KMS-11 (cell line): Measurements from ENCODE around the gene LRRC75A.

Experiments used
- H2AFZ ChIP-seq: fragments of 200-600 bp; sonication (generic); 2 replicates; pipeline ENCODE4 v1.6.1; 2016; ENCODE audit warnings: antibody characterized with exemption, mixed run types, low read depth
- H3K27ac ChIP-seq: fragments of 200-600 bp; sonication (generic); 2 replicates; pipeline ENCODE4 v1.6.1; 2016; ENCODE audit warnings: mild to moderate bottlenecking, mixed run types
- H3K27me3 ChIP-seq: fragments of 200-600 bp; sonication (generic); 2 replicates; pipeline ENCODE4 v1.6.1; 2017; ENCODE audit warnings: mild to moderate bottlenecking, low read depth, mixed run types, moderate library complexity; ENCODE audit not compliant: insufficient read depth
- H3K36me3 ChIP-seq: fragments of 200-600 bp; sonication (generic); 2 replicates; pipeline ENCODE4 v1.6.1; 2017; ENCODE audit warnings: mild to moderate bottlenecking, mixed run types; ENCODE audit not compliant: insufficient read depth
- H3K4me1 ChIP-seq: fragments of 200-600 bp; sonication (generic); 2 replicates; pipeline ENCODE4 v1.6.1; 2016; ENCODE audit warnings: mild to moderate bottlenecking, low read depth, mixed run types; ENCODE audit not compliant: poor library complexity, severe bottlenecking
- H3K4me2 ChIP-seq: fragments of 200-600 bp; sonication (generic); 2 replicates; pipeline ENCODE4 v1.7.0; 2016; ENCODE audit warnings: mild to moderate bottlenecking, mixed run types
- H3K4me3 ChIP-seq: fragments of 200-600 bp; sonication (generic); IDR thresholded peaks from 2 replicates; pipeline ENCODE4 v1.6.1; 2017; ENCODE audit warnings: low read depth, low read length, mixed read lengths; ENCODE audit not compliant: insufficient read depth
- H3K79me2 ChIP-seq: fragments of 200-600 bp; sonication (generic); 2 replicates; pipeline ENCODE4 v1.6.1; 2016; ENCODE audit warnings: low read depth, mixed run types; ENCODE audit not compliant: insufficient read depth
- H3K9ac ChIP-seq: fragments of 200-600 bp; sonication (generic); 2 replicates; pipeline ENCODE4 v1.6.1; 2016; ENCODE audit warnings: mild to moderate bottlenecking, mixed run types
- H4K20me1 ChIP-seq: fragments of 200-600 bp; sonication (generic); 2 replicates; pipeline ENCODE4 v1.6.1; 2016; ENCODE audit warnings: mild to moderate bottlenecking, mixed run types; ENCODE audit not compliant: insufficient read depth
- CTCF ChIP-seq: fragments of 200-600 bp; sonication (generic); conservative IDR thresholded peaks from 2 replicates; pipeline ENCODE4 v1.6.1; 2017; ENCODE audit warnings: low read depth, mild to moderate bottlenecking, antibody characterized with exemption, low read length, moderate library complexity, mixed read lengths

Gene LRRC75A

GRCh38 chr17:16450028-16450427 is 42.0 kb downstream of the LRRC75A start:
- TF ChIP-seq CTCF, result no peak
- no peaks in the 10 kb centered on the region for H3K36me3 ChIP-seq
- no peak overlapping the region for H3K27ac ChIP-seq
- H3K79me2 ChIP-seq, result no peaks in the 10 kb centered on the region
- H2AFZ ChIP-seq, result no peak overlapping the region
- no peak overlapping the region for H3K9ac ChIP-seq
- H3K4me3 ChIP-seq, result no peak overlapping the region
- no peaks in the 10 kb centered on the region for H3K4me1 ChIP-seq
- H3K27me3 ChIP-seq, result no peaks in the 10 kb centered on the region
- no peaks in the 10 kb centered on the region for H4K20me1 ChIP-seq
- H3K4me2 ChIP-seq, result no peak overlapping the region

- no peaks in the 10 kb centered on the region for H3K4me1 ChIP-seq
- no peak overlapping the region for H3K4me2 ChIP-seq
- TF ChIP-seq CTCF, result no peak
- no peaks in the 10 kb centered on the region for H3K27me3 ChIP-seq
- no peaks in the 10 kb centered on the region for H3K79me2 ChIP-seq
- H2AFZ ChIP-seq, result no peak overlapping the region
- H3K36me3 ChIP-seq, result no peaks in the 10 kb centered on the region
- H3K4me3 ChIP-seq, result no peak overlapping the region
- no peak overlapping the region for H3K9ac ChIP-seq
- H3K27ac ChIP-seq, result no peak overlapping the region
- H4K20me1 ChIP-seq, result no peaks in the 10 kb centered on the region
These were observed 42.8 kb downstream of the LRRC75A start for GRCh38 chr17:16449121-16449570.

GRCh38 chr17:16448490-16448889 is 43.5 kb downstream of the LRRC75A start:
- TF ChIP-seq CTCF, result no peak
- Histone ChIP-seq H2AFZ (no peak overlapping the region), H4K20me1 (no peaks in the 10 kb centered on the region), H3K4me2 (no peak overlapping the region), H3K79me2 (no peaks in the 10 kb centered on the region), H3K9ac (no peak overlapping the region), H3K4me3 (no peak overlapping the region), H3K27me3 (no peaks in the 10 kb centered on the region), H3K27ac (no peak overlapping the region), H3K4me1 (no peaks in the 10 kb centered on the region), H3K36me3 (no peaks in the 10 kb centered on the region)

GRCh38 chr17:16447676-16448075 is 44.3 kb downstream of the LRRC75A start:
- no peaks in the 10 kb centered on the region for H3K4me1 ChIP-seq
- H3K27ac ChIP-seq, result no peak overlapping the region
- no peak overlapping the region for H2AFZ ChIP-seq
- no peaks in the 10 kb centered on the region for H3K27me3 ChIP-seq
- no peaks in the 10 kb centered on the region for H3K79me2 ChIP-seq
- H3K4me2 ChIP-seq, result no peak overlapping the region
- H3K9ac ChIP-seq, result no peak overlapping the region
- no peak for TF ChIP-seq CTCF
- no peak overlapping the region for H3K4me3 ChIP-seq
- no peaks in the 10 kb centered on the region for H4K20me1 ChIP-seq
- no peaks in the 10 kb centered on the region for H3K36me3 ChIP-seq
